Stimulated activated CD4-positive, alpha-beta T cell treated with anti-CD3 and anti-CD28 coated beads, Interleukin-1b, Interleukin-23, amount 100 ng/mL, for 4 hours (primary cell): ENCODE results near the gene UGCG.
"Not testable (repeated sequence)": the region's sequence is repeated elsewhere in the genome, so short reads cannot be mapped to it uniquely, and the experiment has no call there.

Source experiments
- DNase-seq, 2 donors: peaks; one replicate each; pipeline ENCODE4 v3.0.0-alpha.2; 2020; ENCODE audit warnings: low read depth in 2 of 2

UGCG gene

GRCh38 chr9:111895996-111896941 is at the start of gene UGCG:
TSS of gene UGCG (plus strand) at chr9:111896814. CDS start at chr9:111897216, 402 bp downstream.
- peak; percentile 77 to 88 for DNase-seq

- DNase-seq: no peak
Measured at GRCh38 chr9:111851553-111851952, 45.1 kb upstream of the UGCG start.

GRCh38 chr9:111852291-111852690 is 44.3 kb upstream of the UGCG start:
- no peak for DNase-seq

GRCh38 chr9:111853450-111853827 is 43.2 kb upstream of the UGCG start:
- DNase-seq: no peak

- no peak for DNase-seq
Measured at GRCh38 chr9:111854799-111855198, 41.8 kb upstream of the UGCG start.

GRCh38 chr9:111857555-111858211 is 38.9 kb upstream of the UGCG start:
- no peak for DNase-seq

- no peak for DNase-seq
Measured at GRCh38 chr9:111860443-111860842, 36.2 kb upstream of the UGCG start.

- DNase-seq: no peak
Measured at GRCh38 chr9:111863636-111864035, 33.0 kb upstream of the UGCG start.

GRCh38 chr9:111866976-111867375 is 29.6 kb upstream of the UGCG start:
- no peak for DNase-seq

GRCh38 chr9:111868475-111868874 is 28.1 kb upstream of the UGCG start:
- DNase-seq: no peak

GRCh38 chr9:111870774-111871498 is 25.7 kb upstream of the UGCG start:
- DNase-seq: no peak

- no peak for DNase-seq
Measured at GRCh38 chr9:111871499-111871855, 25.1 kb upstream of the UGCG start.

GRCh38 chr9:111872886-111873285 is 23.7 kb upstream of the UGCG start:
- DNase-seq: no peak

GRCh38 chr9:111873901-111874300 is 22.7 kb upstream of the UGCG start:
- DNase-seq: no peak

- DNase-seq: no peak
Measured at GRCh38 chr9:111874500-111874899, 22.1 kb upstream of the UGCG start.

- DNase-seq: not testable (repeated sequence)
Measured at GRCh38 chr9:111875291-111875690, 21.3 kb upstream of the UGCG start.

GRCh38 chr9:111875691-111876090 is 20.9 kb upstream of the UGCG start:
- DNase-seq: not testable (repeated sequence)

- DNase-seq: no peak
Measured at GRCh38 chr9:111876179-111876578, 20.4 kb upstream of the UGCG start.

- no peak for DNase-seq
Measured at GRCh38 chr9:111877420-111877819, 19.2 kb upstream of the UGCG start.

GRCh38 chr9:111878946-111879345 is 17.7 kb upstream of the UGCG start:
- DNase-seq: no peak

- no peak for DNase-seq
Measured at GRCh38 chr9:111886983-111887718, 9.5 kb upstream of the UGCG start.

GRCh38 chr9:111890334-111890733 is 6.3 kb upstream of the UGCG start:
- no peak for DNase-seq
